ENCODE measurements around the gene WDR31.

GRCh38 chr9:113343732-113344231 is 3.7 kb upstream of the WDR31 start:
- no peak for TF ChIP-seq CTCF (IDR thresholded peaks at IDR 0.05)
- TF ChIP-seq POLR2A (IDR thresholded peaks at IDR 0.05) = no peak
